GM19324 (cell line): ENCODE data around the gene CACNA1I.

Experiments used
- ATAC-seq: cut with Tn5 transposase; IDR thresholded peaks from one replicate; pipeline ENCODE4 v1.9.1; 2021; ENCODE audit warnings: mild to moderate bottlenecking, moderate library complexity; ENCODE audit not compliant: unreplicated experiment, low FRiP score

The CACNA1I gene

GRCh38 chr22:39567135-39567946 is 3.2 kb upstream of the CACNA1I start:
- no peak for ATAC-seq

GRCh38 chr22:39568278-39568981 is 2.1 kb upstream of the CACNA1I start:
- no peak for ATAC-seq

DNA sequence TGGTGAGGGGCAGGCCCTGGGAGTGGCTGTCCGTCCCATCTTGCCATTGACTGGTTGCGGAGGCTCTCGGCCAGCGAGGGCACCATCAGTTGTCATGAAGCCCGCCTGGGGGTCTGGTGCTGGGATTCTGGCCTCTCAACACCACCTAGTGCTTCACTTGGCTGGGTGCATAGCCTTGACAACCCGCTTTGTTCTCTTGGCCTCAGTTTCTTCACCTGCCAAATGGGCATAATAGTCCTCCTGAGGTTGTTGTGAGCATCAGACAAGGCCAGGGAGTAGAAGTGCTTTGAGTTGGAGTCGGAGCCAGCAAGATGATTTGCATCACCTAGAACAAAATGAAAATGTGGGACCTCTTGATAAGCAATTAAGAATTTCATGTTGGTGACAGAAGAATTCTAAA is 1.5 kb upstream of the CACNA1I start:
- no peak for ATAC-seq

DNA sequence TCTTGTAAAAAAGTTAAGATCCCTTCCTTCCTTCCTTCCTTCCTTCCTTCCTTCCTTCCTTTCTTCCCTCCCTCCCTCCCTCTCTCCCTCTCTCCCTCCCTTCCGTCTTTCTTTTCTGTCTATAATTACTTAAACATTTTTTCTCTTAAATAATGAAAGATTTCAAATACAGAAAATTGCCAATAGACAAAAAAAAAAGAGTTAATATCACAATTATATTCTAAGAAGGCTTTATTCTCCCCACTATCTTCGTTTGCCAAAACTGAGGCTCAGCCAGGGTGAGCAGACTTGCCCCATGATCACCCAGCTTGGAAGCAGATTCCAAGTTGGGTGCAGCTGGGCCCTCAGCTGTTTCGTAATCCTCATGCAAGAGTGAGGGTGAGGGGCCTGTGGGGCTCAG is 327 bp upstream of the CACNA1I start:
- ATAC-seq = no peak

DNA sequence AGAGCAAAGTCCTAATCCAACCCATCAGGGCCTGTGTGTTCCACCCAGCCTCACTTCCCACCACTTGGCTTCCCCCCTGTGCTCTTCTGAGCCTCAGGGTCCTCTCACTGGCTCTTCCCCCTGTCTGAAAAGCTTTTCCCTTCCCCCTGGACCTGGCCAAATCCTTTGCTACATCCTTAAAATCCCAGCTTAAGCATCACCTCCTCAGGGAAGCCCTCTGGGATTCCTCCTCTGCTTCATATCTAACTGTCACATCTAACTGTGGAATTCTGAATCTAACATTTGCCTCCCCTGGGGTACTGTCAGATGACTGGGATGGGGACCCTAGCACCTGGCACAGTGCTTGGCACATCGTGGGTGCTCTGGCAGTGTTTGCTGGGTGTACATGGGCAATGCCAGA is 985 bp downstream of the CACNA1I start:
- no peak for ATAC-seq

DNA sequence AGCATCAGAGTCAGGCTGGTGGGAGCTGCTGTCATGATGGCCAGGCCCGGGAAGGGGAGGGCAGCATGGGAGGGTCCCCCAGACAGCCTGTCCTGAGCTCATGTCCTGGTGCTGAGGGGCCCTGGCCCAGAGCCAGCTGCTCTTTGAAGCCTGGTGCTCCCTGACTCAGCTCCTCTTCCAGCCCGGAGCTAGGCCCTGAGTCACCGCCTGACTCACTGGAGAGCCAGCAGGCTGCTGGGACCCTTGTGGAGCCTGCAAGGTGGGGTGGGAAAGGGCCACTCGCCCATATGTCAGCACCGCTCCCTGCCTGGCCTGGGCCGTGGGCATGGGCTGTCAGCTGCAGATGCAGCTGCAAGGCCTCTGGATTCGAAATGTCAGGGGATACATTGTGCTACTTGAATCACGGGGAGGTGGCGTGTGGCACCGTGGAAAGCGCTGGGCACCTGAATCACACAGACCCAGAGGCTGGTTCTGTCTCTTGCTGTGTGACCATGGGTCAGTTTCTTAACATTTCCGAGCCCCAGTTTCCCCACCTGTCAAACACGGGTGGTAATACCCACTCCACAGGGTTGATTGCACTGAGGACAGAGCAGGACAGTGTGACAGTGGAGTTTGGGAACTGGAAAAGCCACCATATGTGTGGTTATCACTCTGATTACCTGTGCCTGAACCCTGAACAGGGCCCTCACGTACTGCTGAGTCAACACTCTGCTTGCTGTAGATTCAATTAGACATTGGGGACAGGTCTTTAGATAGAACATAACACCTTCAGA is 4.4 kb downstream of the CACNA1I start:
- no peak for ATAC-seq

GRCh38 chr22:39575552-39575825 is 4.9 kb downstream of the CACNA1I start:
- ATAC-seq = no peak

DNA sequence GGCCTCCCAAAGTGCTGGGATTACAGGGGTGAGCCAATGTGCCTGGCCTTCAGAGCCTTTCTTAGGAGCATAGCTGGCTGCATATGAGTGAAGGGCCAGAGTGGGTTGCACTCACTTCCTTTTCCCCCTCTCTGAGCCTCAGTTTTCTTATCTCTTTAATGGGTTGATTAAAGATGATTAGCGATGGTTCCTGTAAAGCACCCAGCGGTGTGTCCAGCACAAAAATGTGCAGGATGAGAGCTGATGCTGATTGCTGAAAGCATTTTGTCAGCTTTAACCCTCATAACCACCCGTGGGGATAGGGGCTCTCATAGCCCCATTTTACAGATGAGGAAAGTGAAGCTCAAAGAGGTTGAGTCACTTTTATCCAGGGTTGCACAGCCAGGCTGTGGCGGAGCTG is 5.5 kb downstream of the CACNA1I start:
- no peak for ATAC-seq

DNA sequence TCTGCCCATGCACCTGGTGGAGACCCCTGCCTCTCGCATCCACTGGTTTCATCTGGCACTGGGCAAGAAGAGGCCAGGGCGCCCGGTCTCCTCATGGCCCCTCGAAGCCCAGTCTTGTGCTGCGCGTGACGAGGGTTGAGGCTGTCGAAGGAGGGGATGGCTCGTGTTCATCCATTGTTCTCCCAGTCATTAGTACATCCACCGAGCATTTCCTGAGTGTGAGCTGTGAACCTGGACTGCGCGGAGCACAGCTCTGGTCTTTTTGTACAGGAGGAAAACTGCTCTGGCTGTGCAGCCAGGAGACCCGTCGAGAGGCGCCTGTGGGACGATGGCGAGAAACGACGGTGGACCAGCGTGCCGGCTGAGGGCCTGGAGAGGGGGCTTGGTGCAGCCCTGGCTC is 6.8 kb downstream of the CACNA1I start:
- no peak for ATAC-seq

GRCh38 chr22:39577900-39578299 is 7.3 kb downstream of the CACNA1I start:
- ATAC-seq = no peak

DNA sequence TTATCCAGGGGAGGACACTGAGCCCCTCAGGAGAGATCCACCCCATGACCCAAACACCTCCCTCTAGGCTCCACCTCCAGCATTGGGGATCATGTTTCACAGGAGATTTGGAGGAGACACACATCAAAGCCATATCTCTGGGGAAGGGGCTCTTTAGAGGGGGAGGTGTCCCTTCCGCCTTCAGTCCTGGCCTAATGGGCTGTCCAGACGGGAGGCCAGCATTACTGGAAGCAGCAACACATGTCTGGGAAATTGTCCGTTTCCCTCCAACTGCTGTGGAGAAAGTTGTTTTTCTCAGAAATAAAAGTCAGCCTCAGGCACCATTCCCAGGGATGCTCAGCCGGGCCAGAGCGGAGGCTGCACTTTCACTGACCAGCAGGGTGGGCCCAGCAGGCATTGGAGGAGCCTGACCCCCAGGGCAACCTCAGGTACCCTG is 9.5 kb downstream of the CACNA1I start:
- ATAC-seq = no peak

DNA sequence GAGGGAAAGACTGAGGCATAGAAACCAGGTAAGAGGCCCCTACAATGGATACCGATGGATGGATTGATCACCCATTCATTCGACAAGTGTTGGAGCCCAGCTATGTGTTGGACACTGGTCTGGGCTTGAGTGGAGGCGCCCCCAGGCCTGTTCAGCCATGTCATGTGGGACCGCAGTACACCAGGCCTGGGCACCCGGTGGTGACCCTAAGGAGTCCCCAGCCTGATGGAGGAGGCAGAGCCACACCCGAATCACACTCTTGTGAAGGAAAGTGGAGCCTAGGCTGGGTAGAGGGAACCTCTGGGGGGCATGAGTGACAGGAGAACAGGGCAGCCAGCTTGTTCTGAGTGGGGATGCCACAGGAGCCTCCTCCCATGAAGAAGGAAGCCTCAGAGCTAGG is 10.2 kb downstream of the CACNA1I start:
- no peak for ATAC-seq

GRCh38 chr22:39581303-39581702 is 10.8 kb downstream of the CACNA1I start:
- no peak for ATAC-seq

- no peak for ATAC-seq
Observed at GRCh38 chr22:39583066-39583667, 12.6 kb downstream of the CACNA1I start.

GRCh38 chr22:39589875-39590274 is 19.3 kb downstream of the CACNA1I start:
- ATAC-seq = no peak

DNA sequence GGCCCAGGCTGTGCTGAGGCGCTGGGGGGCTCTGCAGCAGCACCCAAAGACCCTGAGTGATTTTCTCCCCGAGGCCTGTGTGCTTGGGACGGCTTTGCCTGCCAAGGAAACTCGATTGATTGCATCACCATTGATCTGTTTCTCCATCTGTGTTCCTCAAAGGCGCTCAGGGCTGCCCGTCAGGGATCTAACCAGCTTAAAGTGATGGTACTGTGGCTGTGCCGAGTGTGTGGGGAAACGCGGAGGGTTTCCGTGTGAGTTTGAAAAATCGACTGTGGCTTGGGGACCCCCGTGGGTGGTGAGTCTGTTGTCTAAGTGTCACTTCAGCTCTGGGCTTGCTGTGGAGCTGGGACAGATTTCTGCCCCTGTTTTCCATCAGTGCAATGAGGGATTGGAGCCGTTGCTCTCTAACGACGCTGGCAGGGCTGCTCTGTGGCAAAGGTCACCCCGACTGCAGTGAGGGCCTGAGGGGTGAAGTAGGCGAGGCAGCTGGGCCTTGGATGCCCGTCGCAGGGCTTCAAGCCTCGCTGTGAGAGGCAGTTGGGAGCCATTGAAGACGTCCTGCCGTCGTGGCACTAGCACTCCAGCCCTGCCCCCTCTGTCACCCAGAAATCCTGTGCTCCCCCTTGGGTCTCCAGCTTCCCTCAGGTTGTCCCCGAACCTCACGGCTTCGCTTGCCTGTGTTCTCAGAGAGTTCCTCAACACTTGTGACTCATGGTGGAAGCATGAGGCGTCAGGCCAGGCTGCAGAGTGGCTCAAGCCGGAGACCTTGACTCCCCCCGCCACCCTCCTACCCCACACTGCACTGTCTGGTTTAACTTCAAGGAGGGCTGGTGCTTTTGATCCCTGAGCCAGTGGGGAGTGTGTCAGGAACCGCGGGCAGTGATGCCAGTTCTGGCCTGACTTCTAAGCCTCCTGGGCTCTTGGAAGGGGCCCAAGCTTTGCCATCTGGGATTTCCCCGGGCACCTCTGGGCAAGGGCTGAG is 21.8 kb downstream of the CACNA1I start:
- no peak for ATAC-seq

DNA sequence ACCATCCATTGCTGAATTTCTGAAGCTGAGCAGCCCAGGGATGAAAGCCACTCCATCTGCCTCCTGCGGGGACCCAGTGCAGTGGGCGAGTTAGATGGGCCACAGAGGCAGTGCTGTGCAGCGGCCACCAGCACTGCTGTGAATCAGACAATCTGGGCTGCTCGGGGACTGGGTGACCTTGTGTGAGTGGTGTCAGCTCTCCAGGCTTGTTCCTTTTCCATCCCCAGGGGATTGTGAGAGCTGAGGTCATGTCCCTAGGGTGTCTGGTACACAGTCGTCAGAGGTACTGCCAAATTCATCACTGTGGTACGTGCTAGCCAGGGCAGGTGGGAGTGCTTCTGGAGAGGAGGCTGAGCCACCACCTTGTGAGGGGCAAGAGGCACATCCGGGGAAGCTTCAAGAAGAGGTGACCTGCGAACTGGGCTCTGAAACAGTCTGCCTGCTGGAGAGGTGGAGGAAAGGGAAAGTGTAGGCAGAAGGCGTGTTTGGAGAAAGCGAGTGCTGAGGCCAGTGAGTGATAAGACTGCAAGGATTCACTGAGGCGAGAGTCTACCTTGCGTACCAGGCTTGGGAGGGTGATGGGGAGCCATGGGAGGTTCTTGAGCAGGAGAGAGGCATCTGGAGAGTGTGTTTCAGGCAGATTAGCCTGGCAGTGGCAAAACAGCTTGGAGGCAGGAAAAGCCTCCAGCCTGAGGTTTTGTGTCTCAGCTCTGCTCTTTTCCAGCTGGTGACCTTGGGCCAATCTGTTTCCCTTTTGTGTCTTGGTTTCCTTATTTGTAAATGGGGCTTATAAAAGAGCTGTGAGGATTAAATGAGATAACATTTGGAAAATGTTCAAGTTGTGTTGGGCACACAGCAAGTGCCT is 22.7 kb downstream of the CACNA1I start:
- no peak for ATAC-seq

DNA sequence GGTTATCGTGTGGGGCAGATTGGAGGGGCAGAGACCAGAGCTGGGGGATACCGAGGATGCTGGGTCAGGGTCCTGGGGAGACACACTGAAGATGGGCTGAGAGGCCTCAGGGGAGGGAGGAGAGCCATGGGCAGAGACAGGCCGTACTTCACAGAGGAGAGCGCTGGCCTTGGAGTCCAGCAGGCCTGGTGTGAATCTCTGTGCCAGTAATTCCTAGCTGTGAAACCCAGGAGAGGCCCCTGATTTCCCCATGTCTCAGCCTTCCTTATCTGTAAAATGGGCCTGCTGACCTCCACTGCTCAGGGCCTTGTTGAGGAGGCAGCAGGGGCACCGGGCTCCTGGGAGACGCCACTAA is 23.4 kb downstream of the CACNA1I start:
- ATAC-seq = no peak

DNA sequence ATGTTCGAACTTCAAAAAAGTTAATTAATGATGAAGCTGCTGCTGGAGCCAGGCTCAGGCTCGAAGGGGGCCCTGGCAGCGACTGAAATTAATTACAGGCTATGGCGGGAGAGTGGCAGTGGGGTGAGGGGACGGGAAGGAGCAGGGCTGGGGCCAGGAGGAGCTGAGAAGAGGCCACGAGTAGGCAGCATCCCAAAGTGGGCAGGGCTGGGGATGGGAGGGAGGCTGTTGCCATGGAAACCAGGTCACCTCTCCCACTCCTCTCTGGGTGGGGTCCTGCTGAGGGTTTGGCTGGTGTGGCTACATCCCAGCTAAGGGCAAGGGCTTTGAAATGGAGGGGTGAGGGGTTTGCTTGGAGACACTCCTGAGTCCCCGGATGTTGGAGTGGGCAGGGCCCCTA is 23.9 kb downstream of the CACNA1I start:
- ATAC-seq = no peak
